ENCODE measurements around the gene ZDHHC9. TPM values are rescaled to one million over a fixed set of nuclear protein-coding genes. Genes with fewer than 3 reads are reported as not detected.

The ZDHHC9 gene
- total RNA-seq, 2 donors from 2014 or later = 27.1 to 40.2 TPM

DNA sequence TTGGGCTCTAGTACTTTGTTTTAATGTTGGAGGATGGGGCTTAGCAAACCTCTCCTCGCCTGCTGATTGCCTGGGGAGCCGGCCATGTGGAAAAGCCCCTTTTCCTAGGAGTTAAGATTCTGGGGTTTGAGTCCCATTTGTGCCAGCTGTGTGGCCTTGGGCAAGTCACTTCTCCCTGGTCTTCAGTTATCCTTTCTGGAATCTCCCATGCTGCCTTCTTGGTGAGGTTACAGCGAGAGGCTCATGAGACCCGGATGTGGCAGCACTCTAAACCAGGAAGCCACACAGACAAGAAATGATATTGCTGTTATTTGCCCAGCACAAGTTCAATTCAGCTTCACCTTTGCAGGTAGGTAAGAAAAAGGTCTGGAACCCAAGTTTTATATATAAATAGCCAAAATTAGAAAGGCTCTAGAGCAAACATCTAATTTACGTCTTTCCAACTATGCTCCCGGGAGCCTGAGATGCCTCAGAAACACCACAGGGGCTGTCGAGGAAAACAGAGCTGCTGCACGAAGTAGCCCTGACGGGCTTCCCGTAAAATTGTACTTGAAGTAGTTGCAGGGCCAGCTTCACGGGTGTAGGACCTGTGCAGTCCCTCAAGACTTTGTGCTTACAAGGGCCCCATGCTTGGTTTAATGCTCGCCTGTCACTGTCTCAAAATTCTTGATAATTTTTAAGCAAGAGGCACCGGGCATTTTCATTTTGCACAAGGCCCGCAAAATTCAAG, 72.3 kb downstream of the ZDHHC9 start:
- no peak for DNase-seq
- Histone ChIP-seq H3K9me3 (ENCODE audit: control insufficient read depth, low read length) (no peaks in the 10 kb centered on the region), H3K36me3 (ENCODE audit: control insufficient read depth, insufficient read depth, low read length) (no peaks in the 10 kb centered on the region), H3K4me1 (ENCODE audit: control insufficient read depth, insufficient read depth, low read length) (no peaks in the 10 kb centered on the region), H3K4me3 (ENCODE audit: low read length) (no peak overlapping the region), H3K9ac (ENCODE audit: extremely low read depth, low read length, poor library complexity, severe bottlenecking) (no peak overlapping the region), H3K27ac (ENCODE audit: low read depth, low read length) (no peak overlapping the region), H3K27me3 (ENCODE audit: control insufficient read depth, insufficient read depth, low read length, poor library complexity, severe bottlenecking) (no peaks in the 10 kb centered on the region)
- Mint-ChIP-seq H3K27ac (no peak overlapping the region), H3K4me1 (peaks cover 5% of the 10 kb centered on the region), H3K9me3 (peaks cover 2% of the 10 kb centered on the region), H3K36me3 (ENCODE audit: low read depth) (no peaks in the 10 kb centered on the region), H3K27me3 (ENCODE audit: insufficient read depth) (no peaks in the 10 kb centered on the region), H3K4me3 (no peak overlapping the region)
- WGBS, 2 experiments (ENCODE audit: insufficient coverage in 1 of 2, insufficient read length in 1 of 2) = 90 to 92% methylated on average over 4 to 14 of the region's 14 CpGs
- TF ChIP-seq, protein P1, sequence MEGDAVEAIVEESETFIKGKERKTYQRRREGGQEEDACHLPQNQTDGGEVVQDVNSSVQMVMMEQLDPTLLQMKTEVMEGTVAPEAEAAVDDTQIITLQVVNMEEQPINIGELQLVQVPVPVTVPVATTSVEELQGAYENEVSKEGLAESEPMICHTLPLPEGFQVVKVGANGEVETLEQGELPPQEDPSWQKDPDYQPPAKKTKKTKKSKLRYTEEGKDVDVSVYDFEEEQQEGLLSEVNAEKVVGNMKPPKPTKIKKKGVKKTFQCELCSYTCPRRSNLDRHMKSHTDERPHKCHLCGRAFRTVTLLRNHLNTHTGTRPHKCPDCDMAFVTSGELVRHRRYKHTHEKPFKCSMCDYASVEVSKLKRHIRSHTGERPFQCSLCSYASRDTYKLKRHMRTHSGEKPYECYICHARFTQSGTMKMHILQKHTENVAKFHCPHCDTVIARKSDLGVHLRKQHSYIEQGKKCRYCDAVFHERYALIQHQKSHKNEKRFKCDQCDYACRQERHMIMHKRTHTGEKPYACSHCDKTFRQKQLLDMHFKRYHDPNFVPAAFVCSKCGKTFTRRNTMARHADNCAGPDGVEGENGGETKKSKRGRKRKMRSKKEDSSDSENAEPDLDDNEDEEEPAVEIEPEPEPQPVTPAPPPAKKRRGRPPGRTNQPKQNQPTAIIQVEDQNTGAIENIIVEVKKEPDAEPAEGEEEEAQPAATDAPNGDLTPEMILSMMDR (conservative IDR thresholded peaks at IDR 0.05) = no peak

DNA sequence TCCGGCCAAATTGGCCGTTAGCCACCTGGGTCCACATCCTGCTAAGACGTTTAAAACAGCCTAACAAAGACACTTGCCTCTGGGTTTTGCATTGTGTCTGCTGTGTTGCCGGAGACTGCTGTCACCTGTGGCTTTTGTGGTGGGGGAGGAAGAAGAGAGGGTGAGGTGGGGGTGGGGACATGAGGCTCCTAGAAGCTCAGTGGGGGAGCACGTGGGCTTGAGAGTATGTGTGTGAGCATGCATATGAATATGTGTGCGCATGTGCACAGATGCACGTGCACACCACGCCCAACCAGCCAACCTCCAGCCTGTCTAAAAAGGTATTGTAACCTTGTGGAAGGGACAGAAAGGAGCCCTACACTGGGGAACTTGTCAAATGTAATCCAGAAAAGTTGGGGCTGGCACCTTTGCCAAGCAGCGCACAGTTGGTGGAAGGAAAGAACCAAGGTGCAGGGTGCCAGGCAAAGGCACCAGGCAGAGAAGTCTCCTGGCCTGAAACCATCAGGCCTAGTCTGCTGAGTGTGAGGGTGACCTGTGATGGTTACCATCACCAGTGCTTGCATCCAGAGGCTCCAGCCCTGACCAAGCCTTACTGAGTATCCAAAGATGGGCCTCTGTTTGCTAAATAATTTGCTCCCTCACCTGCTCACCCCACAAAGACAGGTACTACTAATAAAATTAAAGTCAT, 74.1 kb downstream of the ZDHHC9 start:
- no peak overlapping the region for H3K27ac ChIP-seq (ENCODE audit: low read depth, low read length)
- WGBS, 2 experiments (ENCODE audit: insufficient coverage in 1 of 2, insufficient read length in 1 of 2) = 84 to 100% methylated on average over 1 to 8 of the region's 9 CpGs
- no peaks in the 10 kb centered on the region for H3K4me1 ChIP-seq (ENCODE audit: control insufficient read depth, insufficient read depth, low read length)
- DNase-seq = no peak
- TF ChIP-seq, protein P1 (conservative IDR thresholded peaks at IDR 0.05) = no peak
- H3K9ac ChIP-seq (ENCODE audit: extremely low read depth, low read length, poor library complexity, severe bottlenecking) = no peak overlapping the region
- Mint-ChIP-seq H3K4me3 (no peak overlapping the region), H3K27me3 (ENCODE audit: insufficient read depth) (no peaks in the 10 kb centered on the region), H3K27ac (no peak overlapping the region), H3K36me3 (ENCODE audit: low read depth) (no peaks in the 10 kb centered on the region), H3K4me1 (peaks cover 5% of the 10 kb centered on the region), H3K9me3 (peaks cover 2% of the 10 kb centered on the region)
- H3K9me3 ChIP-seq (ENCODE audit: control insufficient read depth, low read length) = no peaks in the 10 kb centered on the region
- H3K27me3 ChIP-seq (ENCODE audit: control insufficient read depth, insufficient read depth, low read length, poor library complexity, severe bottlenecking) = no peaks in the 10 kb centered on the region
- no peaks in the 10 kb centered on the region for H3K36me3 ChIP-seq (ENCODE audit: control insufficient read depth, insufficient read depth, low read length)
- H3K4me3 ChIP-seq (ENCODE audit: low read length) = no peak overlapping the region

DNA sequence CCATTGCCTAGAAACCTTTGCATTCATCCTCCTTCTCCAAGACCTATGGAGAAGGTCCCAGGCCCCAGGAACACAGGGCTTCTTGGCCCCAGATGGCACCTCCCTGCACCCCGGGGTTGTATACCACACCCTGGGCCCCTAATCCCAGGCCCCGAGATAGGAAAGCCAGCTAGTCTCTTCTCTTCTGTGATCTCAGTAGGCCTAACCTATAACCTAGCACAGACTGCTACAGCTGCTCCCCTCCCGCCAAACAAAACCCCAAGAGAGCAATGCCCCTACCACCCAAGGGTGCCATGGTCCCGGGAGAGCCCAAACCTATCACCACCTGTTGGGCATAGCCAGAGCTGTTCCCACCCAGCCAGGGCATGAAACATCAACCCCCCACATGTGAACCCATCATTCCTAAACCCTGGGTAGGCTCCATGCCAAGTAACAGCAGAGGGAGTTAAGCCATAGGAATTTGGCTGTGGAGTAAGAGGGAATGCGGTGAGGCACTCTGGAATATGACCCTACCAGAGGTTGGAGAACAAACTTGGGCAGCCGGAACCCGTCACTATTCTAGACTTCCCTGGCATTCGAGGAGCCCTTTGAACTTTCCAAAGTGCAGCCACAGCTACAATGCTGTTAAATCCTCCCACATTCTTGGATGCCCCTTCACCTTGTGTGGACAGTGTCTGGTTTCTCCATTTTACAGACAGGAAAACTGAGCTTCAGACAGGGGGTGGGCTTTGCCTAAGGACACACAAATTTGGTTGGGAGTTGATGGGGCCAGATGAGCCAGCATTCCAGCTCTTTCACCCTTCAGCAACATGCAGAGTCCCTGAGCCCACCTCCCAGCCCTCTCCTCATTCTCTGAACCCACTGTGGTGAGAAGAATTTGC, 74.9 kb downstream of the ZDHHC9 start:
- no peak for DNase-seq
- no peak overlapping the region for H3K27ac ChIP-seq (ENCODE audit: low read depth, low read length)
- Mint-ChIP-seq H3K4me1 (peaks cover under 1% of the 10 kb centered on the region), H3K9me3 (peaks cover 5% of the 10 kb centered on the region), H3K27ac (no peak overlapping the region), H3K27me3 (ENCODE audit: insufficient read depth) (no peaks in the 10 kb centered on the region), H3K4me3 (no peak overlapping the region), H3K36me3 (ENCODE audit: low read depth) (no peaks in the 10 kb centered on the region)
- TF ChIP-seq, protein P1 (conservative IDR thresholded peaks at IDR 0.05) = no peak
- H3K9ac ChIP-seq (ENCODE audit: extremely low read depth, low read length, poor library complexity, severe bottlenecking) = no peak overlapping the region
- no peaks in the 10 kb centered on the region for H3K36me3 ChIP-seq (ENCODE audit: control insufficient read depth, insufficient read depth, low read length)
- H3K4me1 ChIP-seq (ENCODE audit: control insufficient read depth, insufficient read depth, low read length) = no peaks in the 10 kb centered on the region
- WGBS, 2 experiments (ENCODE audit: insufficient coverage in 1 of 2, insufficient read length in 1 of 2) = 92 to 100% methylated on average over 3 to 8 of the region's 8 CpGs
- no peak overlapping the region for H3K4me3 ChIP-seq (ENCODE audit: low read length)
- no peaks in the 10 kb centered on the region for H3K27me3 ChIP-seq (ENCODE audit: control insufficient read depth, insufficient read depth, low read length, poor library complexity, severe bottlenecking)
- no peaks in the 10 kb centered on the region for H3K9me3 ChIP-seq (ENCODE audit: control insufficient read depth, low read length)
